GM19438 (cell line): ENCODE measurements around the gene CYP24A1.
"Not testable (repeated sequence)": the region's sequence is repeated elsewhere in the genome, so short reads cannot be mapped to it uniquely, and the experiment has no call there.

Experiments used
- ATAC-seq: cut with Tn5 transposase; IDR thresholded peaks from one replicate; pipeline ENCODE4 v1.9.1; 2021; ENCODE audit warnings: low read depth; ENCODE audit not compliant: unreplicated experiment

Gene CYP24A1

GRCh38 chr20:54138427-54138826 lies 35.4 kb downstream of the CYP24A1 start:
- no peak for ATAC-seq

DNA sequence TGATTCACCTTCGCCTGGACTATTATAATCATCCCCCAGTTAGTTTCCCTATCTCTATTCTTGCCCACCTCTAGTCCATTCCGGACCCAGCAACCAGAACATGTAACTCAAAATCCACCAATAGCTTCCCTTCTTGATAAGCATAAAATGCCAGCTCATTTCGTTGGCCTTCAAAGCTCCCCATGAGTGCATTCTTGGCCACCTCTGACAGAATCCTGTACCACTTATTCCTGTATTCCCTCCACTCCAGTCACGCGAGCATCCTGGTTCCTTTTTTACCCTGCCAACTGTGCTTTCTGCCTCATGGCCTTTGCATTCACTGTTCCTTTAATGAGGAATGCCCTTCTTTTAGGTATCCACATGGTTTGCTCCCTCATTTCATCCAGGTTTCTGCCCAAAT lies 36.7 kb downstream of the CYP24A1 start:
- ATAC-seq = no peak

DNA sequence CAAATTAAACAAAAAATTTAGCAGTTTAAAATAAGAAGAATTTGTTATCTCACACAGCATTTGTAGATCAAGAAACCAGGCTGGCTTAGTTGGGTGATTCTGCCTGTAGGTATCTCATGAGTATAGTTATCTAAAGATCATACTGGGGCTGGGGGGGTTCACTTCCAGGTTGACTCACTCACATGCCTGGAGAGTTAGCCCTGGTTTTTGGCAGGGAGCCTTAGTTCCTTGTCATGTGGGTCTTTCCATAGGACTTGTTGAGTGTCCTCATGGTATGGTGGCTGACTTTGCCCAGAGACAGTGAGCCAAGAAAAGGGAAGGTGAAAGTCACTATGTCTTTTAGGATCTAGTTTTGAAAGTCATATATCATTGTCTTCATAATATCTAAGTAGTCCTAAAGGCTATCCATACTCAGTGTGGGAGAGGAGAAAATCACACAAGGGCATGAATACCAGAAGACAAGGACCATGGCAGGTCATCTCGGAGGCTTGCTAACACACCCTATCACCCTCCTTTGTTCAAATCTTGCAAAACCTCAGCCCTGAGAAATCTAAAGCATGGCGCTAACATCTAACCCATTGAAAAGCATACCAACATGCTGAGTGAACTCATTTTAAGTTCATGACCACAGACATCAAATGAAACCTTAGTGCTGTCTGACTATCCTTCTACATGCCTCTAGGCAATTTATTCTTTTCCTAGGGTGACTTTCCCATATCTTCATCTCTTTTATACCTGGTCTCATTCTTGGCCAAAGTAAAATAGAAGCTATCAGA lies 39.2 kb downstream of the CYP24A1 start:
- ATAC-seq = no peak

- ATAC-seq = peak; percentile 53
These were observed 40.1 kb downstream of the CYP24A1 start for GRCh38 chr20:54133434-54134427.

- ATAC-seq = no peak
These were observed 41.0 kb downstream of the CYP24A1 start for GRCh38 chr20:54132612-54133433.

DNA sequence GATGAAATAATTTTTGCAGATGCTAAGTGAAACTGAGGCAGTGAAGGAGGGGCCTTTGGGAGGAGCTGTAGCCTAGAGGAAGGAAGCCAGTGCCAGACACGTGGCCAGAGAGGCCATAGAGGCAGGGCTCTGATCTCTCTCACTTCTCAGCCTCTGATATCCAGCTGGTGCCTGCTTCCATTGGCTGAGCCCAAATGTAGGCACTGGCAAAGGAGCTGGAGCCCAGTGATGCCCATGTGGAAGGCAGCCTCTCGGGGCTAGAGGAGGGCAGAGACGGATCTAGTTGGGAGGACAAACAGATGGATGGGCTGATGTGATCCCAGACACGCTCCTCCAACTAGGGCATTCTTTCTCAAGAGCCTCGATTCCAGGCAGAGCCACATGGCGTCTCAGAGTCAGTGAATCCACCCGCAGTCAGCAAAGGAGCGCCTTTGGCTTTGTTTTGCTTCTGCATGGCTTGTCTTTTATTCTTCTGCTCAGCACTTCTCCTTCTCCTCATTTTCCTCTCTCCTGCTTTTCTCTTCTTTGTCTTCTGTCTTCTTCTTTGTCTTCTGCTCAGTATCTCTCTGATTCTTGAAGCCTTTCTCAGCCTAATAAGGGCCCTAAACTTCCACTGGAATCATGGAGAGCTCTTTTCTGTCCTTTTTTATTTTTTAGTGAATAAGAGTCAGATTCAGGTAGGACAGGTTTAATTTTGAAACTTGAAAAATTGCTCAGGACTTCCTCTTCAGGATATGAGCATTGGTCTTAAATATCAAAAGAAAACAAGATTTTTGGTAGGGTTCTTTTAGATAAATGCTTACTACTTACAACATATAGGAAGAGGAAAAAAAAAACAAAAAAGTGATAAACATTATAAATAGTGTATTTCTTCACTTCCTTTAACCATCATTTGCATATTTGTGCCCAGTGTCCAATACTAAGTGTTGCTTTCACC lies 41.8 kb downstream of the CYP24A1 start:
- no peak for ATAC-seq

DNA sequence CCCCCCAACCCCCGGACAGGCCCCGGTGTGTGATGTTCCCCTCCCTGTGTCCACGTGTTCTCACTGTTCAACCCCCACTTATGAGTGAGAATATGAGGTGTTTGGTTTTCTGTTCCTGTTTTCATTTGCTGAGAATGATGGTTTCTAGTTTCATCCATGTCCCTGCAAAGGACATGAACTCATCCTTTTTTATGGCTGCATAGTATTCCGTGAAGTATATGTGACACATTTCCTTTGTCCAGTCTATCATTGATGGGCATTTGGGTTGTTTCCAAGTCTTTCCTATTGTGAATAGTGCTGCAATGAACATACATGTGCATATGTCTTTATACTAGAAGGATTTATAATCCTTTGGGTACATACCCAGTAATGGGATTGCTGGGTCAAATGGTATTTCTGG lies 42.7 kb downstream of the CYP24A1 start:
- ATAC-seq = not testable (repeated sequence)

DNA sequence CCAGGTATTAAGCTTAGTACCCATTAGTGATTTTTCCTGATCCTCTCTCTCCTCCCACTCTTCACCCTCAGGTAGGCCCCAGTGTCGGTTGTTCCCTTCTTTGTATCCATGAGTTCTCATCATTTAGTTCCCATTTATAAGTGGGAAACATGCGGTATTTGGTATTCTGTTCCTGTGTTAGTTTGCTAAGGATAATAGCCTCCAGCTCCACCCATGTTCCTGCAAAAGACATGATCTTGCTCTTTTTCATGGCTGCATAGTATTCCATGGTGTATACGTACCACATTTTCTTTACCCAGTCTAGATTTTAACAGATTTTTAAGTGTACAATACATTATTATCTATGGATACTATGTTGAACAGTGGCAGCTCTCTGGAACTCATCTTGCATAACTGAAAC lies 44.4 kb downstream of the CYP24A1 start:
- ATAC-seq = no peak

DNA sequence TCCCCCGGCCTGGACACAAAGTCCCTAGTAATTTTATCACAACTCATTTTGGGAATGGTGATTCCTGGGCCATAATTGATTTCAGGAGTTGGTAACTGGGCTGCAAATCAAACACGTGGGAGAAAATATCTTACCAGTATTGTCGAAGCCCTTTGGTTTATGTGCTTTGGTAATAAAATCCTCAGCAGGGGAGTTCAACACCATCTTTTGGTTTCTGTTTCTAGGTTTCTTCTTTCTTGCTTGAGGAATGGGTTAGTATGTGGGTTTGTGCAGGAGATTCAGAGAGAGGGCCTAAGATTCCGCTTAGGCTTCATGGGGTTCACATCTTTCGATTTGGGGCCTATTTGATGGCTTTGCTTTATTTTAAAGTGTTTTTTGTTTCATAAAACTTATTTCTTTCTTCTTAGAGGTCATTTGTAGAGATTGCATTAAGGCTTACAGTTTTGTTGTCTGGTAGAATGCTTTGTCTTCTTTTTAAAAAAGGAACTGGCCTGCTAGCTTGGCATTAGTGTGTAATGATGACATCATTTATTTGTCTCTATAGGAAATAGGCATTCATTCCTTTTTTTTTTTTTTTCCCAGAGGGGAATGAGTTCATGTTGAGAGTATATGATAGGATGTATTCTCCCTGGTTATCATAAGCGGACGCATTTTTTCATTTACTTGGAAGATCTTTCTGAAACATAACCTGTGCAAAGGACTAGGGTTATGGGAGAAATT lies 45.8 kb downstream of the CYP24A1 start:
- ATAC-seq = no peak

DNA sequence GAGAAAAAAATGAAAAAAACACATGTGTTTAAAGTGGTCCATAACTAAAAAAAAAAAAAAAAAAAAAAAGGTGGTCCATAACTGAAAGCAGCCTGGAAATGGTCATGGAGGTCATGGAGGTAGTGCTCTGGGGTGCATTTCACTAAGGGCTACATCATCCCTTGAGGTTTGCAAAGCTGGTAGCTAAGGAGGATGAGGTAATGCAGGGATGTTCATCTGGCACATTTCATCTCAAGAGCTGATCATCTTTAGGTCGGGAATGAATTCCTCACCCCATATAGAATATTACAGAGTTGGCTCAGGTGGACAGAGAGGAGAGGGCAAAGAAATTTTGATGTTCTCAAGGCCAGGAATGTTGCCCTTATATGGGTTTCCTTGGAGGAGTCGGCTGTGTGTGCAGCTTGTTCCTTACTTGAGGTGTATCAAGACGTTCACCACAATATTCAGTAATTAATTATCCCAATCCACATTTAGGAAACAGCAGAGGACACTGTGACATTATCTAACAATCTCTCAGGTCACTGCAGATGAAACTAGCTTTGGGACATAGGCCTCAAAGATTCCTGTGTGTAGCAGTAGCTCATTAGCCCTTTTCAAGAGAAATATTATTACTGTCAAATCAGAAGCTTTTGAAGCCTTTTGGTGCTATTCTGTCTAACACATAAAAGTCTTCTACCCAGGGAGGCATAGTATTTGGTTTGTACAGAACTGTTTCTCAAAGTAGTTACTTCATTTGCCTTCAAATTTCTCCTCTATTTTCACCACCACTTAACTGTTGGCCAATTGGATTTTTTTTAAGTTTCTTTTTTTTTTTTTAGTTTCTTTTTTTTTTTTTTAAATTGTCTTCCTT lies 46.8 kb downstream of the CYP24A1 start:
- no peak for ATAC-seq

GRCh38 chr20:54126328-54126727 lies 47.5 kb downstream of the CYP24A1 start:
- not testable (repeated sequence) for ATAC-seq

- ATAC-seq = no peak
These were observed 50.1 kb downstream of the CYP24A1 start for GRCh38 chr20:54123587-54124180.

- ATAC-seq = no peak
These were observed 50.9 kb downstream of the CYP24A1 start for GRCh38 chr20:54122681-54123586.

DNA sequence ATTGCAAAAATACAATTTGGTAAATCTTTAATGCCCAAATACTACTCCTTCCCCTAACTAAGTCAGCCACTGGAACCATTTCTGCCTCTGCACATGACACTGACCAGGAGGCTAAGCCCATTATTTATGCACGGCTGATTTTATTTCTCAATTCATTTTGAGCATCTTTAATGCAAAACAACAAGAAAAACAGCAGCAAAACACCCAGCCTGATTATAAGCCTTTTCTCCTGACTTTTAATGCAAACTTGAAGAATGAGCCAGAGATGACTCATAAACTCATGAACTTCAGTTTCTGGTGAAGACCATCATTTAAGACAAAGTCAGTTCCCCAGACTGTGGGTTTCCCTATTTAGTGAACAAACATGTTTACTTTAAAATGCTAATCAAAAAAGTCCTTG lies 51.6 kb downstream of the CYP24A1 start:
- ATAC-seq = no peak

DNA sequence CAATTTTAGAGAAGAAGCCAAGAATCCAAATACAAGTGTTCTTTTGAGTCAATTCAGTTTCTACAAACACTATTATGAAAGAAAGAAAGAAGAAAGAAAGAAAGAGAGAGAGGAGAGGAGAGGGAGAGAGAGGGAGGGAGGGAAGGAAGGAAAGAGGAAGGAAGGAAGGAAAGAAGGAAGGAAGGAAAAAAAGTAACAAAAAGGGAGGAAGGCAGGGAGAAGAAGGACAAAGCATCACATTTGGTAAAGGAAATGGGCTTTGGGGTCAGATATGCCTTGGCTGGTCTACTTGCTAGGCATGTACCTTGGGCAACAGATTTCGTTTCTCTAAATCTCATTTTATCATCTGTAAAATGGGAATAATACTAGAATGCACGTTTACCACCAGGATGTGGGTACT lies 54.0 kb downstream of the CYP24A1 start:
- no peak for ATAC-seq

DNA sequence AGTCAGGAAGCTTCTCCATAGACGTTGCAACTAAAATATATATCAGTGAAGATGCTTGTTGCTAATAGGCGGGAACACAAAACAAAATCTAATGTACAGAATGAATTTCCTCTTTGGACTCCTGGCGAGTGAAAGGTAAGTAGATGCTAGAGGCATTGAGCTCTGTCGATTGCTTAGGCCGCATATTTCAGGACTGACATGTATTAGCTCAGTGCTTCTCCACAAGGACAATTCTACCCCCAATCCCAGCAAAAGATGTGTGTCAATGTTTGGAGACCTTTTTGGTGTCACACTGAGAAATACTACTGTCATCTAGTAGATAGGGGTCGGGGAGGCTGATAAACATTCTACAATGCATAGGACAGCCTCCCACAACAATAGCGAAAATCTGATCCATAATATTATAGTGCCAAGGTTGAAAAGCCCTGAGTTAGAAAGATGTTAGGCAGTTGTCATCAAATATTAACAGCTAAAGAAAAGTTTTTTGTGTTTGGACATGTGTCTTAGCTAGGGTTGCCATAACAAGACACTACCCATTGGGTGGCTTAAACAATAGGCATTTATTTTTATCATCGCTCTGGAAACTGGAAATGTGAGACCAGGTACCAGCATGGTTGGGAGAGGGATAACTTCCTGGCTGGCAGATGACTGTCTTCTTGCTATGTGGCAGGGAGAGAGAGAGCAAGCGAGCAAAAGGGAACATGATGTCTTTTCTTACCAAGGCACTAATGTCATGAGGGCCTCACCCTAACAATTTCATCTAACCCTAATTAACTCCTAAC lies 55.4 kb downstream of the CYP24A1 start:
- ATAC-seq = no peak
